Osteoblast (primary cell): ENCODE results near the gene PAM. TPM values are rescaled to one million over a fixed set of nuclear protein-coding genes. Genes with fewer than 3 reads are reported as not detected.

Experiments
- DNase-seq: peaks from one replicate; pipeline ENCODE4 v3.0.0; 2011; ENCODE audit warnings: low spot score, mixed read lengths; ENCODE audit not compliant: insufficient read length; ENCODE audit errors: missing footprints
- H2AFZ ChIP-seq: 2 replicates; pipeline ENCODE4 v1.6.0; 2011; ENCODE audit warnings: mild to moderate bottlenecking, low read length
- H3K27ac ChIP-seq: 2 replicates; pipeline ENCODE4 v1.5.1; 2011; ENCODE audit warnings: mild to moderate bottlenecking, low read depth, low read length, moderate library complexity
- H3K27me3 ChIP-seq: 2 replicates; pipeline ENCODE4 v1.6.0; 2012; ENCODE audit warnings: mild to moderate bottlenecking, control low read depth, inconsistent platforms, low read length, moderate library complexity; ENCODE audit not compliant: insufficient read depth
- H3K36me3 ChIP-seq: 2 replicates; pipeline ENCODE4 v1.5.1; 2011; ENCODE audit warnings: mild to moderate bottlenecking, low read length, control low read depth, moderate library complexity; ENCODE audit not compliant: insufficient read depth
- H3K4me1 ChIP-seq: 2 replicates; pipeline ENCODE4 v1.5.1; 2011; ENCODE audit warnings: mild to moderate bottlenecking, low read length, control low read depth, moderate library complexity; ENCODE audit not compliant: insufficient read depth
- H3K4me2 ChIP-seq: 2 replicates; pipeline ENCODE4 v1.6.0; 2011; ENCODE audit warnings: mild to moderate bottlenecking, low read length; ENCODE audit not compliant: insufficient read depth
- H3K4me3 ChIP-seq: fragments of 200-600 bp; sonication (generic); 3 replicates; pipeline ENCODE4 v1.5.1; 2012; ENCODE audit warnings: mild to moderate bottlenecking, low read length, inconsistent platforms; ENCODE audit not compliant: insufficient read depth
- H3K79me2 ChIP-seq: 2 replicates; pipeline ENCODE4 v1.6.0; 2012; ENCODE audit warnings: mild to moderate bottlenecking, low read length, control low read depth, inconsistent platforms; ENCODE audit not compliant: insufficient read depth
- H3K9me3 ChIP-seq: 2 replicates; pipeline ENCODE4 v1.5.1; 2011; ENCODE audit warnings: low read depth, low read length, control low read depth
- H4K20me1 ChIP-seq: 2 replicates; pipeline ENCODE4 v1.6.0; 2012; ENCODE audit warnings: mild to moderate bottlenecking, low read length, control low read depth; ENCODE audit not compliant: insufficient read depth
- total RNA-seq: library from RNA; depleted of rRNA; stranded (reverse); fragments of >200 nt; gene quantifications from 2 replicates; pipeline ENCODE4 v1.2.3, GENCODE V29; 2012
- TF ChIP-seq, protein P1 (sequence below): IDR thresholded peaks from 2 replicates; pipeline ENCODE4 v1.5.1; 2011; ENCODE audit warnings: mild to moderate bottlenecking, low read depth, low read length, moderate library complexity; ENCODE audit errors: extremely low read depth

PAM gene
- total RNA-seq, 1 donor, result 248 TPM

DNA sequence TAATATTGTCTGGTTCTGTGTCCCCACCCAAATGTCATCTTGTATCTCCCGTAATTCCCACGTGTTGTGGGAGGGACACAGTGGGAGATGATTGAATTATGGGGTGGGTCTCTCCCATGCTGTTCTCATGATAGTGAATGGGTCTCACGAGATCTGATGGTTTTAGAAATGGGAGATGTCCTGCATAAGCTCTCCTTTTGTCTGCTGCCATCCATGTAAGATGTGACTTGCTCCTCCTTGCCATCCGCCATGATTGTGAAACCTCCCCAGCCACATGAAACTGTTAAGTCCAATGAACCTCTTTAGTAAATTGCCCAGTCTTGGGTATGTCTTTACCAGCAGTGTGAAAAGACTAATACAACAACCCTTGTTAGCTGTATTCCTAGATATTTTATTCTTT lies 320.3 kb downstream of the PAM start:
- H4K20me1 ChIP-seq, result no peaks in the 10 kb centered on the region
- H3K36me3 ChIP-seq, result no peaks in the 10 kb centered on the region
- TF ChIP-seq, protein P1, sequence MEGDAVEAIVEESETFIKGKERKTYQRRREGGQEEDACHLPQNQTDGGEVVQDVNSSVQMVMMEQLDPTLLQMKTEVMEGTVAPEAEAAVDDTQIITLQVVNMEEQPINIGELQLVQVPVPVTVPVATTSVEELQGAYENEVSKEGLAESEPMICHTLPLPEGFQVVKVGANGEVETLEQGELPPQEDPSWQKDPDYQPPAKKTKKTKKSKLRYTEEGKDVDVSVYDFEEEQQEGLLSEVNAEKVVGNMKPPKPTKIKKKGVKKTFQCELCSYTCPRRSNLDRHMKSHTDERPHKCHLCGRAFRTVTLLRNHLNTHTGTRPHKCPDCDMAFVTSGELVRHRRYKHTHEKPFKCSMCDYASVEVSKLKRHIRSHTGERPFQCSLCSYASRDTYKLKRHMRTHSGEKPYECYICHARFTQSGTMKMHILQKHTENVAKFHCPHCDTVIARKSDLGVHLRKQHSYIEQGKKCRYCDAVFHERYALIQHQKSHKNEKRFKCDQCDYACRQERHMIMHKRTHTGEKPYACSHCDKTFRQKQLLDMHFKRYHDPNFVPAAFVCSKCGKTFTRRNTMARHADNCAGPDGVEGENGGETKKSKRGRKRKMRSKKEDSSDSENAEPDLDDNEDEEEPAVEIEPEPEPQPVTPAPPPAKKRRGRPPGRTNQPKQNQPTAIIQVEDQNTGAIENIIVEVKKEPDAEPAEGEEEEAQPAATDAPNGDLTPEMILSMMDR, result no peak
- peaks cover 2% of the 10 kb centered on the region for H3K9me3 ChIP-seq
- no peak overlapping the region for H3K4me3 ChIP-seq
- H3K27ac ChIP-seq, result no peak overlapping the region
- H2AFZ ChIP-seq, result no peak overlapping the region
- DNase-seq, result no peak
- no peaks in the 10 kb centered on the region for H3K4me1 ChIP-seq
- no peaks in the 10 kb centered on the region for H3K27me3 ChIP-seq
- no peak overlapping the region for H3K4me2 ChIP-seq
- H3K79me2 ChIP-seq, result no peaks in the 10 kb centered on the region
